PC-9 (cell line): Measurements from ENCODE around the gene TMEM171. TPM values are rescaled to one million over a fixed set of nuclear protein-coding genes. Genes with fewer than 3 reads are reported as not detected.

Experiments
- BruUV-seq: library from RNA; stranded (reverse); fragments of 400-500 nt; replicated peaks from 2 replicates; lab custom pipeline; 2021; lab: Mats Ljungman, UMichigan
- CTCF ChIA-PET: fragments of 300-600 bp; sonication (Branson Sonifier 250); formaldehyde crosslinking; loops from one replicate; lab custom pipeline; 2022; ENCODE audit warnings: antibody characterized with exemption; lab: Charles Lee
- POLR2A ChIA-PET: fragments of 300-600 bp; sonication (Branson Sonifier 250); formaldehyde crosslinking; loops from one replicate; lab custom pipeline; 2022; ENCODE audit warnings: antibody characterized with exemption; ENCODE audit not compliant: unreplicated experiment; lab: Charles Lee
- DNase-seq, 2 experiments: peaks; one replicate each; pipeline versions ENCODE4 v3.0.0 to v3.0.0-alpha.2; 2015 to 2022; ENCODE audit warnings: mixed read lengths in 1 of 2
- H2AFZ ChIP-seq: fragments of 200-600 bp; sonication (generic); 2 replicates; pipeline ENCODE4 v1.8.1; 2017; ENCODE audit warnings: antibody characterized with exemption
- H3F3A ChIP-seq: fragments of 200-600 bp; sonication (generic); 2 replicates; pipeline ENCODE4 v1.8.1; 2017; ENCODE audit warnings: antibody characterized with exemption, mild to moderate bottlenecking, low read depth; ENCODE audit not compliant: insufficient read depth
- H3K27ac ChIP-seq: fragments of 200-600 bp; sonication (generic); 2 replicates; pipeline ENCODE4 v1.6.1; 2016; ENCODE audit warnings: mixed run types
- H3K27me3 ChIP-seq: fragments of 200-600 bp; sonication (generic); 2 replicates; pipeline ENCODE4 v1.6.1; 2016; ENCODE audit warnings: low read depth, mixed run types; ENCODE audit not compliant: insufficient read depth
- H3K36me3 ChIP-seq: fragments of 200-600 bp; sonication (generic); 2 replicates; pipeline ENCODE4 v1.6.1; 2016; ENCODE audit warnings: low read depth, mixed run types
- H3K4me1 ChIP-seq: fragments of 200-600 bp; sonication (generic); replicated peaks from 2 replicates; pipeline ENCODE4 v1.6.1; 2016; ENCODE audit warnings: mixed run types; ENCODE audit not compliant: insufficient read depth
- H3K4me2 ChIP-seq: fragments of 200-600 bp; sonication (generic); 2 replicates; pipeline ENCODE4 v1.6.1; 2017; ENCODE audit warnings: mixed run types
- H3K4me3 ChIP-seq: fragments of 200-600 bp; sonication (generic); 2 replicates; pipeline ENCODE4 v1.6.1; 2016; ENCODE audit warnings: mixed run types
- H3K79me2 ChIP-seq: fragments of 200-600 bp; sonication (generic); 2 replicates; pipeline ENCODE4 v1.6.1; 2017; ENCODE audit warnings: low read depth, mixed run types
- H3K9me2 ChIP-seq: fragments of 200-600 bp; sonication (generic); 2 replicates; pipeline ENCODE4 v1.8.1; 2017; ENCODE audit warnings: mild to moderate bottlenecking; ENCODE audit not compliant: insufficient read depth
- H3K9me3 ChIP-seq: fragments of 200-600 bp; sonication (generic); 2 replicates; pipeline ENCODE4 v1.8.1; 2016; ENCODE audit warnings: low read depth; ENCODE audit not compliant: insufficient read depth
- H4K20me1 ChIP-seq: fragments of 200-600 bp; sonication (generic); 2 replicates; pipeline ENCODE4 v1.8.1; 2017; ENCODE audit not compliant: insufficient read depth
- CTCF ChIP-seq: fragments of 200-600 bp; sonication (generic); conservative IDR thresholded peaks from 2 replicates; pipeline ENCODE4 v1.6.1; 2017; ENCODE audit warnings: mixed run types, antibody characterized with exemption, mild to moderate bottlenecking, moderate library complexity
- EZH2 ChIP-seq: fragments of 200-600 bp; sonication (generic); IDR thresholded peaks from 2 replicates; pipeline ENCODE4 v1.8.0; 2017; ENCODE audit warnings: antibody characterized with exemption, low read depth
- intact Hi-C: fragments of 100-400 bp; cut with micrococcal nuclease; formaldehyde crosslinking; loops from one replicate; pipeline ENCODE4 v1.10.0; 2022; ENCODE audit not compliant: unreplicated experiment
- total RNA-seq: library from RNA; stranded (reverse); gene quantifications from 2 replicates; pipeline ENCODE4 v1.2.3, GENCODE V29; 2021

Gene TMEM171
- total RNA-seq, 1 experiment from 2014 or later: 7.8 TPM

DNA sequence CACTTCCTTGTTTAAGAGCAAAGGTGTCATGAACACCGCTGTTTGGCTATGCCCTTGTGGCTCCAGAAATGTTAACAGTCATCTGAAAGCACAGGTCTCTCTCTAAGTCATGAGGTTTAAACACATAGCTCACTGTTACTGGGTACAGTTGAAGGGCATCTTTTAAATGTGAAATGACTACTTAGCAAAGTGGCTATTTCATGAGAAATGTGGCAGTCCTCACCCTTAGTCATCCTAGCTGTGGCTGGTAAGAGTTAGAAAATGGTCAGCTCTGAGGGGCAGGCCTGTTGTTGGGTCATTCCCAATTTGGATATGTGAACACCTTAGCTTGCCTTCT lies 24.2 kb upstream of the TMEM171 start:
- no peaks in the 10 kb centered on the region for H3K27me3 ChIP-seq
- H3K4me3 ChIP-seq: no peak overlapping the region
- H3K4me1 ChIP-seq: peaks cover 21% of the 10 kb centered on the region
- ChIA-PET CTCF (interaction anchor here (0.5 kb wide), 1 partner anchor 106 kb away, joined by 12 read pairs; no protein-coding TSS in a partner anchor), POLR2A (no interaction called here)
- no peaks in the 10 kb centered on the region for H3K9me3 ChIP-seq
- H3K4me2 ChIP-seq: no peak overlapping the region
- intact Hi-C loops: no loop called here
- H3K27ac ChIP-seq: no peak overlapping the region
- H4K20me1 ChIP-seq: no peaks in the 10 kb centered on the region
- no peaks in the 10 kb centered on the region for H3K36me3 ChIP-seq
- no peaks in the 10 kb centered on the region for H3K9me2 ChIP-seq
- no peaks in the 10 kb centered on the region for H3K79me2 ChIP-seq
- no TSS peak for BruUV-seq
- DNase-seq: no peak
- no peak for TF ChIP-seq EZH2
- TF ChIP-seq CTCF: no peak
- H2AFZ ChIP-seq: no peak overlapping the region
- peaks cover 4% of the 10 kb centered on the region; the same call in 1 of the 2 replicates for H3F3A ChIP-seq

DNA sequence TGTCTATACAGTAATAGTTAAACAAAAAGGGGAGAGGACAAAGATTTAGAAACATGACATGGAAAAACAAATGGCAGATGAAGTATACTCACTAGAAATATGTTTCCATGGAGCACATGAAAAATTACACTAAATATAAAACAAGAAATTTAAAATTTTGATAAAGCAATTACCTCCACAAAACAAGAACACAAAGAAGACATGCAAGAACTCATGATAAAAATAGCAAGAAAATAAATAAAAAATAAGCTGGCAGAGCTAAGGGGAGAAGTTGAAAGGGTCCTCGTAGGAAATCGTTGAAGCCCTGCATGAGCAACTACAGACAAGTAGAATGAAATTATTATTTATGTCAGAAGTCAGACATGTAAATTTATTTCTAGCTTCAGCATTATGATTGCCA lies 22.6 kb upstream of the TMEM171 start:
- no peaks in the 10 kb centered on the region for H3K79me2 ChIP-seq
- H3K27ac ChIP-seq: no peak overlapping the region
- H3F3A ChIP-seq: peaks cover 4% of the 10 kb centered on the region; the same call in 1 of the 2 replicates
- ChIA-PET POLR2A (no interaction called here), CTCF (no interaction called here)
- TF ChIP-seq CTCF: no peak
- no peak for TF ChIP-seq EZH2
- no peak for DNase-seq
- H3K4me1 ChIP-seq: peaks cover 21% of the 10 kb centered on the region
- no peaks in the 10 kb centered on the region for H3K27me3 ChIP-seq
- intact Hi-C loops: no loop called here
- H3K9me3 ChIP-seq: no peaks in the 10 kb centered on the region
- H3K9me2 ChIP-seq: no peaks in the 10 kb centered on the region
- no peak overlapping the region for H3K4me3 ChIP-seq
- no peaks in the 10 kb centered on the region for H3K36me3 ChIP-seq
- BruUV-seq: no TSS peak
- H2AFZ ChIP-seq: no peak overlapping the region
- no peaks in the 10 kb centered on the region for H4K20me1 ChIP-seq
- no peak overlapping the region for H3K4me2 ChIP-seq

GRCh38 chr5:73100109-73100508 lies 20.3 kb upstream of the TMEM171 start:
- CTCF ChIA-PET: no interaction called here
- H3K9me3 ChIP-seq: no peaks in the 10 kb centered on the region
- no peak overlapping the region for H3K27ac ChIP-seq
- H3K4me3 ChIP-seq: no peak overlapping the region
- no peak overlapping the region for H2AFZ ChIP-seq
- no peaks in the 10 kb centered on the region for H3K79me2 ChIP-seq
- H3K36me3 ChIP-seq: no peaks in the 10 kb centered on the region
- no peaks in the 10 kb centered on the region for H3K27me3 ChIP-seq
- no peaks in the 10 kb centered on the region for H3K4me1 ChIP-seq
- intact Hi-C loops: no loop called here
- DNase-seq: no peak
- H3K4me2 ChIP-seq: no peak overlapping the region
- BruUV-seq: no TSS peak
- TF ChIP-seq CTCF (no peak), EZH2 (no peak)
- POLR2A ChIA-PET: no interaction called here
- no peaks in the 10 kb centered on the region for H4K20me1 ChIP-seq
- H3K9me2 ChIP-seq: no peaks in the 10 kb centered on the region
- peaks cover 4% of the 10 kb centered on the region; the same call in 1 of the 2 replicates for H3F3A ChIP-seq
